ENCODE results near the gene PIP5K1C. TPM values are rescaled to one million over a fixed set of nuclear protein-coding genes. Genes with fewer than 3 reads are reported as not detected.

The PIP5K1C gene
- total and polyA plus RNA-seq, 9 of the 15 experiments (the other 6 are each of a cell fraction or from before 2014, with no cell fraction given): 0.38 to 22.1 (median 4.1) TPM

DNA sequence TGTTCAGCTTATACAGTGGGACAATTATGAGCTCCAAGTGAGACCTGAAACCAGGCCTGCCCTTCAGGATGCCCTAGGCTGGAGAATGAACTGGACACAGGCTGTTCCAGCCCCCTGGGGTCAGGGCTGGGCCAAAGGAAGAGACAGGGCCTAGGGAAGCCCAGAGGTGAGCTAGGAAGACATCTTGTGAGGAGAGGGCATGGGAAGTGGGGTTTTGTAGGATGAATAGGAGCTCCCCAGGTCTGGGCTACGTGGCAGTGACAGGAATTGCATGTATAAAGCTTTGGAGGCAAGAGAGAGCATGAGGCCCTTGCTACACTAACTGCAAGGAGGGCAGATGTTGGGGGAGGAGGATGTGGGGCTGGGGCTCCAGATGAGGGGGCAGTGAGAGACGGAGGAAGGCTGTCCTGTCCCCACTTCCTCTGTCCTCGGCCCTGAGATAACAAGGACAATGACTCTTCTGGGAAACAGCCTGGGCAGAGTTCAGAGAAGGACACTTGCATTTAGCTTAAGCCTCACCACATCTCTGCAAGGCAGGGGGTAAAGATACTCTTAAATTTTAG is 92.1 kb downstream of the PIP5K1C start (continued):
- TF ChIP-seq ZNF274 (IDR thresholded peaks at IDR 0.05; ENCODE audit: borderline replicate concordance, low read depth, low read length): no peak
- no peak for TF ChIP-seq PHB (CRISPR knock-in tag; IDR thresholded peaks at IDR 0.05)
- TF ChIP-seq PTTG1 (tag; IDR thresholded peaks at IDR 0.05; ENCODE audit: low read depth): no peak
- peak; percentile 63 for TF ChIP-seq SMAD4 (CRISPR knock-in tag; conservative IDR thresholded peaks at IDR 0.05)
- no peak for TF ChIP-seq ILF3 (IDR thresholded peaks at IDR 0.05; ENCODE audit: borderline replicate concordance)
- no peak for TF ChIP-seq BDP1 (IDR thresholded peaks at IDR 0.05; ENCODE audit: insufficient read depth, insufficient read length)
- TF ChIP-seq ZBTB8A (IDR thresholded peaks at IDR 0.05; ENCODE audit: partially characterized antibody): no peak
- TF ChIP-seq, protein P1, sequence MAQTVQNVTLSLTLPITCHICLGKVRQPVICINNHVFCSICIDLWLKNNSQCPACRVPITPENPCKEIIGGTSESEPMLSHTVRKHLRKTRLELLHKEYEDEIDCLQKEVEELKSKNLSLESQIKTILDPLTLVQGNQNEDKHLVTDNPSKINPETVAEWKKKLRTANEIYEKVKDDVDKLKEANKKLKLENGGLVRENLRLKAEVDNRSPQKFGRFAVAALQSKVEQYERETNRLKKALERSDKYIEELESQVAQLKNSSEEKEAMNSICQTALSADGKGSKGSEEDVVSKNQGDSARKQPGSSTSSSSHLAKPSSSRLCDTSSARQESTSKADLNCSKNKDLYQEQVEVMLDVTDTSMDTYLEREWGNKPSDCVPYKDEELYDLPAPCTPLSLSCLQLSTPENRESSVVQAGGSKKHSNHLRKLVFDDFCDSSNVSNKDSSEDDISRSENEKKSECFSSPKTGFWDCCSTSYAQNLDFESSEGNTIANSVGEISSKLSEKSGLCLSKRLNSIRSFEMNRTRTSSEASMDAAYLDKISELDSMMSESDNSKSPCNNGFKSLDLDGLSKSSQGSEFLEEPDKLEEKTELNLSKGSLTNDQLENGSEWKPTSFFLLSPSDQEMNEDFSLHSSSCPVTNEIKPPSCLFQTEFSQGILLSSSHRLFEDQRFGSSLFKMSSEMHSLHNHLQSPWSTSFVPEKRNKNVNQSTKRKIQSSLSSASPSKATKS (CRISPR knock-in tag; IDR thresholded peaks at IDR 0.05): no peak
- TF ChIP-seq, protein P2, sequence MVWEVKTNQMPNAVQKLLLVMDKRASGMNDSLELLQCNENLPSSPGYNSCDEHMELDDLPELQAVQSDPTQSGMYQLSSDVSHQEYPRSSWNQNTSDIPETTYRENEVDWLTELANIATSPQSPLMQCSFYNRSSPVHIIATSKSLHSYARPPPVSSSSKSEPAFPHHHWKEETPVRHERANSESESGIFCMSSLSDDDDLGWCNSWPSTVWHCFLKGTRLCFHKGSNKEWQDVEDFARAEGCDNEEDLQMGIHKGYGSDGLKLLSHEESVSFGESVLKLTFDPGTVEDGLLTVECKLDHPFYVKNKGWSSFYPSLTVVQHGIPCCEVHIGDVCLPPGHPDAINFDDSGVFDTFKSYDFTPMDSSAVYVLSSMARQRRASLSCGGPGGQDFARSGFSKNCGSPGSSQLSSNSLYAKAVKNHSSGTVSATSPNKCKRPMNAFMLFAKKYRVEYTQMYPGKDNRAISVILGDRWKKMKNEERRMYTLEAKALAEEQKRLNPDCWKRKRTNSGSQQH (CRISPR knock-in tag; IDR thresholded peaks at IDR 0.05): peak; percentile 45; the same call in 1 of the 2 replicates
- TF ChIP-seq, protein P3, sequence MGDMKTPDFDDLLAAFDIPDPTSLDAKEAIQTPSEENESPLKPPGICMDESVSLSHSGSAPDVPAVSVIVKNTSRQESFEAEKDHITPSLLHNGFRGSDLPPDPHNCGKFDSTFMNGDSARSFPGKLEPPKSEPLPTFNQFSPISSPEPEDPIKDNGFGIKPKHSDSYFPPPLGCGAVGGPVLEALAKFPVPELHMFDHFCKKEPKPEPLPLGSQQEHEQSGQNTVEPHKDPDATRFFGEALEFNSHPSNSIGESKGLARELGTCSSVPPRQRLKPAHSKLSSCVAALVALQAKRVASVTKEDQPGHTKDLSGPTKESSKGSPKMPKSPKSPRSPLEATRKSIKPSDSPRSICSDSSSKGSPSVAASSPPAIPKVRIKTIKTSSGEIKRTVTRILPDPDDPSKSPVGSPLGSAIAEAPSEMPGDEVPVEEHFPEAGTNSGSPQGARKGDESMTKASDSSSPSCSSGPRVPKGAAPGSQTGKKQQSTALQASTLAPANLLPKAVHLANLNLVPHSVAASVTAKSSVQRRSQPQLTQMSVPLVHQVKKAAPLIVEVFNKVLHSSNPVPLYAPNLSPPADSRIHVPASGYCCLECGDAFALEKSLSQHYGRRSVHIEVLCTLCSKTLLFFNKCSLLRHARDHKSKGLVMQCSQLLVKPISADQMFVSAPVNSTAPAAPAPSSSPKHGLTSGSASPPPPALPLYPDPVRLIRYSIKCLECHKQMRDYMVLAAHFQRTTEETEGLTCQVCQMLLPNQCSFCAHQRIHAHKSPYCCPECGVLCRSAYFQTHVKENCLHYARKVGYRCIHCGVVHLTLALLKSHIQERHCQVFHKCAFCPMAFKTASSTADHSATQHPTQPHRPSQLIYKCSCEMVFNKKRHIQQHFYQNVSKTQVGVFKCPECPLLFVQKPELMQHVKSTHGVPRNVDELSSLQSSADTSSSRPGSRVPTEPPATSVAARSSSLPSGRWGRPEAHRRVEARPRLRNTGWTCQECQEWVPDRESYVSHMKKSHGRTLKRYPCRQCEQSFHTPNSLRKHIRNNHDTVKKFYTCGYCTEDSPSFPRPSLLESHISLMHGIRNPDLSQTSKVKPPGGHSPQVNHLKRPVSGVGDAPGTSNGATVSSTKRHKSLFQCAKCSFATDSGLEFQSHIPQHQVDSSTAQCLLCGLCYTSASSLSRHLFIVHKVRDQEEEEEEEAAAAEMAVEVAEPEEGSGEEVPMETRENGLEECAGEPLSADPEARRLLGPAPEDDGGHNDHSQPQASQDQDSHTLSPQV (IDR thresholded peaks at IDR 0.05): peak; percentile 12; the same call in 1 of the 2 replicates
- TF ChIP-seq ZNF3 (CRISPR knock-in tag; IDR thresholded peaks at IDR 0.05): no peak
- TF ChIP-seq RBM22 (IDR thresholded peaks at IDR 0.05; ENCODE audit: low read depth, low read length, poor library complexity, severe bottlenecking): no peak
- no peak for TF ChIP-seq SRSF9 (IDR thresholded peaks at IDR 0.05; ENCODE audit: borderline replicate concordance, low read depth, low read length)
- TF ChIP-seq, protein P4, sequence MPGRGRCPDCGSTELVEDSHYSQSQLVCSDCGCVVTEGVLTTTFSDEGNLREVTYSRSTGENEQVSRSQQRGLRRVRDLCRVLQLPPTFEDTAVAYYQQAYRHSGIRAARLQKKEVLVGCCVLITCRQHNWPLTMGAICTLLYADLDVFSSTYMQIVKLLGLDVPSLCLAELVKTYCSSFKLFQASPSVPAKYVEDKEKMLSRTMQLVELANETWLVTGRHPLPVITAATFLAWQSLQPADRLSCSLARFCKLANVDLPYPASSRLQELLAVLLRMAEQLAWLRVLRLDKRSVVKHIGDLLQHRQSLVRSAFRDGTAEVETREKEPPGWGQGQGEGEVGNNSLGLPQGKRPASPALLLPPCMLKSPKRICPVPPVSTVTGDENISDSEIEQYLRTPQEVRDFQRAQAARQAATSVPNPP (IDR thresholded peaks at IDR 0.05; ENCODE audit: borderline replicate concordance, insufficient read depth, insufficient read length): no peak
- no peak for TF ChIP-seq ZNF347 (CRISPR knock-in tag; IDR thresholded peaks at IDR 0.05; ENCODE audit: low read depth)
- no peak for TF ChIP-seq ZNF77 (CRISPR knock-in tag; IDR thresholded peaks at IDR 0.05)
- TF ChIP-seq NR1H2 (CRISPR knock-in tag; IDR thresholded peaks at IDR 0.05): no peak
- no peak for TF ChIP-seq FOS (IDR thresholded peaks at IDR 0.05; ENCODE audit: extremely low read depth, insufficient read length)
